ENCODE data around the gene GRAPL. TPM values are rescaled to one million over a fixed set of nuclear protein-coding genes. Genes with fewer than 3 reads are reported as not detected.
"Not testable (repeated sequence)": the region's sequence is repeated elsewhere in the genome, so short reads cannot be mapped to it uniquely, and the experiment has no call there.

The GRAPL gene
- 1.7 TPM for total RNA-seq
- long read RNA-seq: 0 reads

DNA sequence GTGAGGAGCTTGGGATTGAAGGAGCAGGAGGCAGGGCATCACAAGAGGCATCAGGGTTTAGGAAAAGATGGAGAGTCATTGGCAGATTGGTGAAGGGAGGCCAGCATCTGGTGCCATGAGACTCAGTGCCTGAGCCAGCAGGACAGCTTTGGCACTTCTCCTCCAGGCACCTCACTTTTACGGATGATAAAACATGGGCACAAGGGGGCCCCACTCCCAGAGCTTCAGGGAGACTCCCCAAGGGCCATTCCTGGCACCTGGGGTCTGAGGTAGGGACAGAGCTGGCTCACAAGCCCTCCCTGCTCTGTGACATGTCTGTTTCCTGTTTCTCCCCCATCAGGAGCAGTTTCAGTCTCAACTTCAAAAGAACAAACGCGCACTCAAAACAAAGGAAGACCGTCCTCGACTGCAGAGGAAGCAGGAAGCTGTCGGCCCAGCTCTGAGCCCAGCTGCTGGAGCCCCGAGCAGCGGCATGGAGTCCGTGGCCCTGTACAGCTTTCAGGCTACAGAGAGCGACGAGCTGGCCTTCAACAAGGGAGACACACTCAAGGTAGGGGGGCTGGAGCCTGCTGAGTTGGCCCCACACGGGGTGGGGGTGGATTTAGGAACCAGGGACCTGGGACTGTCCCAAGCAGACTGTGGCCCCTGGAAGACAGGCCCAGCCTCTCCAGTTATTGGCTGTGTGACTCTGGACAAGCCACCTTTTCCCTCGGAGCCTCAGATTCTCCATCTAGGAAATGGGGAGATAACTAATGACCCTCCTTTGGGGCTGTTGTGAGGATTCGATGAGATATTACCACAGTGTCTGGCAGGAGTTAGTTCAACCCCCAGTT lies at the start of gene GRAPL:
Gene GRAPL (plus strand): TSS at position 442 of the 833 bp plus-strand sequence. CDS start 31 bp downstream, at position 473.
- intact Hi-C loops (cut with DNase I); DNase-seq (ENCODE audit: low spot score): not testable (repeated sequence)

DNA sequence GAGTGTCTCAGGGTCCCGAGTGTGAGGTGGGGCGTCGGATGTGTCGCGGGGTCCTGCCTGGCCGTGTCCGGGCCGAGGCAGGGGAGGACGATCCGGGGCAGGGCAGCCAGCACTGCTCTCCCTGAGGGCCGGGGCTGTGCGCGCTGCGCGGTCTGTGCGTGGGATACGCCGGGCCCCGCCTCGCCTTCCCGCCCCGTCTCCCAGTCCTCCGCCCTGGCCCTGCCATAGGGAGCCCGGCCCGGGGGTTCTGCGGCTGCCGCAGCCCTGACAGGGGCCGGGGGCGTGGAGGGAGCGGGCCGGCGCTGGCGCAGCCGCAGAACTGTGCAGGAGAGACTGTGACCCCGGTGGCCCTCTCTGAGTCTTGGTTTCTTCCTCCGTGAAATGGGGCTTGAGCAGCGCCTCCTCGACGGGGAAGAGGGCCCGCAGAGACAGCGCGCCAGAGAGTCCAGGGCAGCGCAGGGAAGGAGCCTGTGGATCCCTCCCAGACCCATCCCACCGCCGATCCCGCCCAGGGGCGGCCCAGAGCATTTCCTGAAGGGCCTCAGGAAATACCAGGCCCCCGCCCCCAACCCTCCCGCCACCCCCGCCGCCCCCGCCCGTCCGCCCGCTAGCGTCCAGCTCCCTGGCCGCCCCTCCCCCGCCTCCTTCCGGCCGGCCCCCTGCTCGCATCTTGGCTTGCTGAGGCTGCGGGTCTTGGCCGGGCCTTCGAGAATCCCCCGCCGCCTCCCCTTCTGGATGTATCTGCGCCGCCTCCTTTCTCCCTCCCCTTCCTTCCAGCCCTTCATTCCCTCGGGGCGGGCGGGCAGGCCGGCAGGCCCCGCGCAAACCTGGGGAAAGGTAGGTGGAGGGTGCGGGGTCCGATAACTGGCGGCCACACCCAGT lies 38.3 kb upstream of the GRAPL start:
- DNase-seq (ENCODE audit: low spot score); intact Hi-C loops (cut with DNase I): not testable (repeated sequence)

GRCh38 chr17:19090058-19090772 lies 37.2 kb upstream of the GRAPL start:
- intact Hi-C loops (cut with DNase I); DNase-seq (ENCODE audit: low spot score): not testable (repeated sequence)

DNA sequence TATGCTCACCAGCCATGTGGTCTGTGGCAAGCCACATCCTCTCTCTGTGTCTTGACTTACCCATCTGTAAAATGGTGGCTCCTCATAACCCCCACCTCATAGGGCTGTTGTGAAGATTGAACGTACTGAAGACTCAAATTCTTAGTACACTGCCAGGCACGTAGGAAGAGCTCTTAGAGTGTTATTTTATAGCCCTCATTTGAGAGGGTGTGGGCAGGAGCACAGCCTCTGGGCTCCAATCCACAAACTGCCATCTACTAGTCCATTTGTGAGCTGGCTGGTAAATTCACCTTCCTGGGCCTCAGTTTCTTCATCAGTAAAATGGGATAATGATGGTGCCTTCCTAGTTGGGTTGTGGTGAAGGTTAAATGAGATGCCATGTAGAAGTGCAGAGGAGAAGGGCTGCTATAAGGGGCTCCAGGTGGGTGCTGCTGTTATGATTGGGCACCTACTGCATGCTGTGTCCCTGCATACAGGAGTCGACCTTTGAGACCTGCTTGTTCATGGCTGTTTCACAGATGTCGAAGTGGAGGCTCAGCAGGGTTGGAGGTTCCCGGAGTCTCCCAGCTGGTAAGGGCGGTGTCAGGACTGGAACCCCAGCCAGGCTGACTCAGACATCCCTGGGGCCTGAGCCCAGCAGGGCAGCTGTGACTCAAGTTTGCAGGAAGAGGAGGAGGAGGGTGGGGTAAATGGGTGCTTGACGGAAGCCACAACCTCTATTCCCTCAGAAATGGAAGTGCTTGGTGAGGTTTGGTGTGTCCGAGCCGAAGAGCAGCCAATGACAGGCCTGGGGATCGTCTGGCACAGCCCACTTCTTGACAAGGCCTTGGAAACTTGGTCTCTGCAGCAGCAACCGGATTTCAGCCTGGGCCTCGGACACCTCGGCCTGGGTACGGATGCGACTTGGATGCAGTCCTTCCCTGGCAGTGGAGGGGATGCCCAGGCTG lies 34.4 kb upstream of the GRAPL start:
- DNase-seq (ENCODE audit: low spot score); intact Hi-C loops (cut with DNase I): not testable (repeated sequence)

- peak; percentile 49 for DNase-seq (ENCODE audit: low spot score)
- intact Hi-C loops (cut with DNase I): not testable (repeated sequence)
Measured at GRCh38 chr17:19093684-19094438, 33.5 kb upstream of the GRAPL start.

DNA sequence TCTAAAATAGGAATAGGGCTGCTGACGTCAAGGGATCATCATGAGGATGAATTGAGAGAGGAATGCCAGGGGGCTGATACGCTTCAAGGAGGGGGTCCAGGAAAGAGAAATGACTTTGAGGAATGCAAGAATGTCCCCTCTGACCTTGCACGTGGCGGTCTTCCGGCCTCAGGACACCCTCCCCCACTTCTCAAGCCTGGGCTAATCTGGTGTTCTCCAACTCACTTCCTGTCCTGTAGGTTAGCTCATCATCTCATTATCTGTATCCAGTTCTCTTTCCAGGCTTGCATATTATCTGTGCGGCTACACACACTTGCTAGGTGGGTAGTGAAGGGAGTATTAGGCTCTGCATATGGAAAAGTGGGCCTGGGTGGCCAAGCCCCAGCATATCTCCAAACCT lies 18.9 kb upstream of the GRAPL start:
- intact Hi-C loops (cut with DNase I); DNase-seq (ENCODE audit: low spot score): not testable (repeated sequence)

- DNase-seq (ENCODE audit: low spot score); intact Hi-C loops (cut with DNase I): not testable (repeated sequence)
Measured at GRCh38 chr17:19110189-19111097, 16.9 kb upstream of the GRAPL start.

DNA sequence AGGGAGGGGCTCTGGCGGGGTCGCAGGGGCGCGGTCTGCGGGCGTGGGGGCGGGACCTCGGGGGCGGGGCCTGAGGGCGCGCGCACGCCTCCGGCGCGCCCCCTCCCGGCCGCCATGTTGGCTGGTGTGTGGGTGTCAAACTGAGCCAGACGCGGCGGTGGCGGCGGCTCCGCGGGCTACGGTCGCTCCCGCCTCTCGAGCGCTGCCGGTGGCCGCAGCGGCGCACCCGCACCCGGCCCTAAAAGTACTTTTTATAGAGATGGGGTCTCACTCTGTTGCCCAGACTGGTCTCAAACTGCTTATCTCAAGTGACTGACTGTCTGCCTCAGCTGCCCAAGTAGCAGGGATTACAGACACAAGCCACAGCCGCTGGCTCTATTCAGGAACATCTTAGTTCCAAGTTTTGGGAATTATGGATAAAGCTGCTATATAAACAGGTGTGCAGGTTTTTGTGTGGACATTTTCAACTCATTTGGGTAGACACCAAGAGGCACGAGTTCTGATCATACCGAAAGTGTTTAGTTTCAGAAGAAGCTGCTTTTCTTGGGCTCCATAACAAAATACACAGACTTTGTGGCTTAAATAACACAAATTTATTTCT lies 16.2 kb upstream of the GRAPL start:
- DNase-seq (ENCODE audit: low spot score): peak; percentile 85
- intact Hi-C loops (cut with DNase I): not testable (repeated sequence)

DNA sequence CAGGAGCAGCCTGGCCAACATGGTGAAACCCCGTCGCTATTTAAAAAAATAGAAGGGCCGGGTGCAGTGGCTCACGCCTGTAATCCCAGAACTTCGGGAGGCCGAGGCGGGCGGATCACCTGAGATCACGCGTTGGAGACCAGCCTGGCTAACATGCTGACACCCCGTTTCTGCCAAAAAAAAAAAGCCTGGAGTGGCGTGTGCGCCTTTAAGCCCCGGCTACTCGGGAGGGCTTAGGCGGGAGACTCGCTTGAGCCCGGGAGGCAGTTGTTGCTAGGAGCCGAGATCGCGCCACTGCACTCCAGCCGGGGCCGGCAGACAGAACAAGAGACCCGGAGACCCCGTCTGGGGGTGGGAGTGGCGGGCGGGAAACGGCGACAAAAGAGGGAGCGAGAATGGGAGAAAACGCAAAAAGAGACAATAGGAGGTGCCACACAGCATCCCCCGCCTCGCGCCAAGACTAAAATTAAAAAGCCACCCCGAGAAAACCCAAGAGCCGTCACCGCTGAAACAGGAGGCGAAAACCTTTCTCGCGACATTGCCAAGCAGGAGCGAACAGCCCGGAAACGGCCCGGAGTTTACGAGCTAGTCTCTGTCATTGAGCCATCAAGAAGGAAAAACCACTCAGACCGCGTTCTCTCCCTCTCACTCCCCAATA lies 15.5 kb upstream of the GRAPL start:
- intact Hi-C loops (cut with DNase I): not testable (repeated sequence)

GRCh38 chr17:19112459-19112826 lies 14.9 kb upstream of the GRAPL start:
- DNase-seq (ENCODE audit: low spot score); intact Hi-C loops (cut with DNase I): not testable (repeated sequence)

More for the DNA sequence above, 15.5 kb upstream of the GRAPL start:
- not testable (repeated sequence) for DNase-seq (ENCODE audit: low spot score)

DNA sequence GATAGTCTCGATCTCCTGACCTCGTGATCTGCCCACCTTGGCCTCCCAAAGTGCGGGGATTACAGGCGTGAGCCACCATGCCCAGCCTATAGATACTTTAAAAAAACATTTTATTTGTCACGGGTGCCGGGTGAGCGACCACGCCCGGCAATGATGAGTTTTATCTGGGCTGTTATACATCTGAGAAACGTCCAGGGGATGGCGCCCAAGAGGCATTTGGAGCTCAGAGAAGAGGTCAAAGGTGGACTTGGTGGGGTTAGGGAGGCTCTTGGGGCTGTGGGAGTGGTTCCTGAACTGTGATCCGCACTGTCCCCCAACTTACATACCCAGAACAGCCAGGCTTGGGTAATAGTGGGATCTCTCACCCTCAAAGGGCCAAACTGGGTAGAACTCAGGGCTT lies 8.7 kb upstream of the GRAPL start:
- DNase-seq (ENCODE audit: low spot score); intact Hi-C loops (cut with DNase I): not testable (repeated sequence)

DNA sequence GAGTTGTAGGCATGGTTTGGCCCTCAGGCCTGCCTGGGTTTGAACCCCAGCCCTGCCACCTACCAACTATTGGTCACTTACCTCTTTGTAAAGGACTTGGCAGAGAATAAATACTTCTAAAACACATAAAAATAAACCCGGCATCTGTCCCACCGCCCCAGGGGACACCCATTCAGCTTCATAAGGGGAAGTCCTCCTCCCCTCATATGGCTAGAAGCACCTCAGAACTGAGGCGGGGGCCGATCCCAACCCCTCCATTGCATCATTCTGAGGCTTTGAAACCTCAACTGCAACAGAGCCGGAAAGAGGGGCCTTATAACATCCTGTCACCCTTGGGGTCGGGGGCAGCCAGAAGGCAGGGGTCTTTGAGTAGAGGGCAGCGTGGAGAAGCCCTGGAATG lies 2.1 kb upstream of the GRAPL start:
- intact Hi-C loops (cut with DNase I): not testable (repeated sequence)

GRCh38 chr17:19129500-19129899 lies 2.1 kb downstream of the GRAPL start:
- DNase-seq (ENCODE audit: low spot score); intact Hi-C loops (cut with DNase I): not testable (repeated sequence)

More for the DNA sequence above, 2.1 kb upstream of the GRAPL start:
- not testable (repeated sequence) for DNase-seq (ENCODE audit: low spot score)

GRCh38 chr17:19131108-19131507 lies 3.7 kb downstream of the GRAPL start:
- intact Hi-C loops (cut with DNase I); DNase-seq (ENCODE audit: low spot score): not testable (repeated sequence)

DNA sequence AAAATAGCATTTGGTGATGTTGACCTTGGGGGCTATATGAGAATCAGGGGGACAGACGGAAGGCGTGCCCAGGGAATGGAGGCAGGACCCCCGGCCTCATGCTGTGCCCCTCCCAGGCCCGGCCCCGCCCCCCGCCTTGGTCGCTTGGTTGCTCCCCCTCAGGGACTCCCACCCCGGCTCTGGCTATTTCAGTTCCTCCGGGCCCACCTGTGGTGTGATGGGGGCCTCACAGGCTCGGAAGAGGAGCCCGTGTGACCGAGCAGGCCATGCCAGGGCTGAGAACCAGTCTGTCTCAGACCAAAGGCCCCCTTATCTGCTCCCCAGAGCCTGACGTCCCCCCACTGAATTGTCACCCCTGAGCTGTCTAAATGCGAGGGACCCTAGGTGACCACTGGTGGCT lies 4.4 kb downstream of the GRAPL start:
- DNase-seq (ENCODE audit: low spot score); intact Hi-C loops (cut with DNase I): not testable (repeated sequence)

DNA sequence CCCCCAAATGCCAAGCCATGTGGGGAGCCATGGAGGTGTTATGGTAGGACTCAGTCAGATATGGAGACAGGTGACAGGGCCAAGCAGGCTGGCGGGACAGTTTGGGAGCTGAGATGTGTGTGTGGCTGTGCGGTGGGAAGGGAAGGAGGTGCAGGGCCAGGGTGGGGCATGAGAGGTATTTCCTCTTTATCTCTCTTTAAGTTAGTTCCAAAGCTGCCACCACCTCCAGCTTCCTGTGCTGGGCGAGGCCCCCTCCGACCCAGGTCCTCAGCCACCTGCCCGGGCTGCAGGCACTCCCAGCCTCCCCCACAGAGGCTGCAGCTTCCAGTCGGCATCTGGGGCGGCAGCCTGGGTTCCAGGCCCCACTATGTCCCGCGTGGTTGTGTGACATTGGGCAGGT lies 6.4 kb downstream of the GRAPL start:
- DNase-seq (ENCODE audit: low spot score); intact Hi-C loops (cut with DNase I): not testable (repeated sequence)
